Activated T-cell treated with anti-CD3 and anti-CD28 coated beads for 24 hours (primary cell): ENCODE results near the gene KCTD13.
"Not testable (repeated sequence)": the region's sequence is repeated elsewhere in the genome, so short reads cannot be mapped to it uniquely, and the experiment has no call there.

ENCODE experiments used
- DNase-seq: peaks from one replicate; pipeline ENCODE4 v3.0.0-alpha.2; 2020; ENCODE audit warnings: low read depth

The KCTD13 gene

DNA sequence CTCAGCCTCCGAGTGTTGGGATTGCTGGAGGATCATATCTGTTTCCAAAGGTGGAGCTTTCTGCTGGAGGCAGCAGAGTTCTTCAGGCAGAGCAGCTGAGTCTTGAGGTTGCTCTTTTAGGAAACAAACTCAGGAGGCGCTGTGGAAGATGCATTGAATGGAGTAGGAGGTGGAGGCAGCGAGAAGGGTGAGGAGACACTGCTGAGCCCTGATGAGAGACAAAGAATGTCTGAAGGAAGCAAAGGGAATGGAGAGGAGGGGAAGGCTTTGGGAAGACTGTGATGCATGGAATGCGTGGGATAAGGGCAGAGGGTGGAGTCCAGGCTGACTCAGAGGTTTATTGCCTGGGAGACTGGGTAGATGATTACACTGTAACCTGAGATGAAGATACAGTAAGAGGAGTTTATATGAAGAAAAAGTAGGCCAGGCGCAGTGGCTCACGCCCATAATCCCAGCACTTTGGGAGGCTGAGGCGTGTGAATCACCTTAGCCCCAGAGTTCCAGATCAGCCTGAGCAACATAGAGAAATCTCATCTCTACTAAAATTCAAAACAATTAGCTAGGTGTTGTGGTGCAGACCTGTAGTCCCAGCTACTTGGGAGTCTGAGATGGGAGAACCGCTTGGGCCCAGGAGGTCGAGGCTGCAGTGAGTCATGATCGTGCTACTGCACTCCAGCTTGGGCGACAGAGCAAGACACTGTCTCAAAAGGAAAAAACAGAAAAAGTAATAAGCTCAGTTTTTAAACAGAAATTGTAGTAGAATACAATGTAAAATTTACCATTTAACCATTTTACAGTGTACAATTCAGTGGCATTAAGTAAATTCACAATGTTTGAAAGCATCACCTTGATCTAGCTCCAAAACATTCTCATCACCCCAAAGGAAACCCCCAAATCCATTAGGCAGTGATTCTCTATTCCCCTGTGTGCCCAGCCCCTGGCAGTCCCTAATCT lies 18.1 kb upstream of the KCTD13 start:
- no peak for DNase-seq

DNA sequence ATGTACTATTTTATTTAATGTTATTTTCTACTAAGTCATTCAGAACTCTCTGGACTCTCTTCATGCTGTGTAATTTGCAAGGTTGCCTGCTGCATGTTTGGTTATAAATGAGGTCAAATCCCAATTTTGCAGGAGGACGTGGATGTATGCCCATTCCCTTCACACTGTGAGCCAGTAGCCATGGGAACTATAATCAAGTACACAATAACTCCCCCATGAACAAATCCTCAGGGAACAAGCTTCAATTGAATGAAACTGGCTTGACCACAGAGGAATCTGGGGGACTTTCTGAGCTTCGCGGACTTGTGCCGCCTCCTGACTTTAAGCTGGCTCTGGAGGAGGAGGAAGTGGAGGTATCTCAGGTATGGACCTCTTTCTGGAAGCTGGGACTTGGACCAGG lies 14.6 kb upstream of the KCTD13 start:
- no peak for DNase-seq

DNA sequence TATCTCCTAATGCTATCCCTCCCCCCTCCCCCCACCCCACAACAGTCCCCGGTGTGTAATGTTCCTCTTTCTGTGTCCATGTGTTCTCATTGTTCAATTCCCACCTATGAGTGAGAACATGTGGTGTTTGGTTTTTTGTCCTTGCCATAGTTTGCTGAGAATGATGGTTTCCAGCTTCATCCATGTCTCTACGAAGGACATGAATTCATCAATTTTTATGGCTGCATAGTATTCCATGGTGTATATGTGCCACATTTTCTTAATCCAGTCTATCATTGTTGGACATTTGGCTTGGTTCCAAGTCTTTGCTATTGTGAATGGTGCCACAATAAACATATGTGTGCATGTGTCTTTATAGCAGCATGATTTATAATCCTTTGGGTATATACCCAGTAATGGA lies 5.7 kb upstream of the KCTD13 start:
- DNase-seq, result not testable (repeated sequence)

DNA sequence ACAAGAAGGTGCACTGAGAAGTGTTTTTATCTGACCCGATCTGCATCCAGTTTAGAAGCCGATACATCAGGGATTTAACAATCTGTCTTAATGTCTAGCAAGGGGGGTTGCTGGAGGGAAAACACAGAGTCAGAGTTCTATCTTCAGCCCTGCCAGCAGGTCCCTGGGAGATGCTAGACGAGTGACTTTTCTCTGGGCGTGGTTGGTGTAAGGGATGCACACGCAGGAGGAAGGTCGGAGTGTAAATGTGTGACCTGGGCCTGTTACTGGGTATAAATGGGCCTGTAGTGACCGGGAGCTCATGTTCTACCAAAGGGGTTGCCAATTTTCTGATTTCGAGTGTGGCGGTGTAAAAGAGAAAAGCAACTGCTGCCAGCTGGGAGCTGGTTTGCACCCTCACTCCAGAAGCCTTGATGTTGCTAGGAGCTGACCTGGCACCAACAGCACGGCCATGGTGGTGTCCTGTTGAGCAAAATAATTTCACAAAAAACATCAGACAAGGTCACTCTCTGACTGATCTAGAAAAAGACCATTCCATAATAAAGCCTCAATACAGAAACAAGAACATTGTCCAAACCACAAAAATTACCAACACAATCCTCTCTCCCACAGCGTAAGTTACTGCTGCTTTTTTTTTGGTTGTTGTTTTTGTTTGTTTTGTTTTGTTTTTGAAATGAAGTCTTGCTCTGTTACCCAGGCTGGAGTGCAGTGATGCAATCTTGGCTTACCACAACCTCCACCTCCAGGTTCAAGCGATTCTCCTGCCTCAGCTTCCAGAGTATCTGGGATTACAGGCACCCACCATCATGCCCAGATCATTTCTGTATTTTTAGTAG lies 1.3 kb upstream of the KCTD13 start:
- DNase-seq, result no peak

DNA sequence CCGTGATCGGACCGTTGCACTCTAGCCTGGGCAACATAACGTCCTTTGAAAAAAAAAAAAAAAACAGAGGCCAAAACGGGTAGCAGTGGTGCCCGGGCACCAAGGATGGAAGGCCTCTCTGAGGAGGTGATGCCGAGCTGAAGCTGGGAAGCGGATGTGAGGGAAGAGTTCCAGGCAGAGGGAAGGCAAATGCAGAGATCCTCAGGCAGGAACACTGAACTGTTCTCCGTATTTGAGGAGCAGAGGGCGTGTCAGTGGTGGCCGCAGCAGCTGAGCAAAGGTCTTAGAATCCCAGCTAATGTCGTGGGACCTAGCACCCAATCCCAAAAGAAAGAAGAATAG lies 656 bp upstream of the KCTD13 start:
- DNase-seq, result no peak

DNA sequence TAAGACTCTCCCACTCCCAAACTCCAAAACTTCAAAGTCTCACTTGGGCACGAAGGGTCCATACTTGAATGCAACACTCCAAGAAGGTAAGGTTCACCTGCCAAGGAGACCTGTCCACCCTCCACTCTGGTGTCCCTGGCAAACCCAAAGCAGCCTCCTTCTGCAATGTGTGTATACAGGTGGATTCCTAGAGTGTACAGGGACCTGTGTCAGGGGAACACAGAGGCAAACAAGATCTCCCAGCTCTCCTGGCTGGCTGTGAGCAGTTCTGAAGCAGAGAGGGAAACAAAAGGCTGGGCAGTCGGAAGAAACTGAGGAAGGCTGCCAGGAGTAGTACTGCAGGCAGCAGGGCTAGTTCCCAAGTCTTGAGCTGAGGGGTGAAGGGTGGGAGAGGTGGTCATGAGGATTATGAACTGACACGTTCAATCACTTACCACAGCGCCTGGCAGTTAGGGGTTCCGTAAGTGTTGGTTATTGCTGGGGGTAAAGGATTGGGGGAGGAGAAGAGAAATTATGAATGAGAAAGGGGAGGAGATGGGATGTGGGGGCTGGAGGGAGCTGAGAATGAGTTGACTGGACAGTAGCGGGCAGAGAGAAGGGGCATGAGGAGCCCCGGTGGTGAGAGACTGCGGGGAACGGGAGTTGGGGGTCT lies 795 bp downstream of the KCTD13 start:
- DNase-seq, result no peak

DNA sequence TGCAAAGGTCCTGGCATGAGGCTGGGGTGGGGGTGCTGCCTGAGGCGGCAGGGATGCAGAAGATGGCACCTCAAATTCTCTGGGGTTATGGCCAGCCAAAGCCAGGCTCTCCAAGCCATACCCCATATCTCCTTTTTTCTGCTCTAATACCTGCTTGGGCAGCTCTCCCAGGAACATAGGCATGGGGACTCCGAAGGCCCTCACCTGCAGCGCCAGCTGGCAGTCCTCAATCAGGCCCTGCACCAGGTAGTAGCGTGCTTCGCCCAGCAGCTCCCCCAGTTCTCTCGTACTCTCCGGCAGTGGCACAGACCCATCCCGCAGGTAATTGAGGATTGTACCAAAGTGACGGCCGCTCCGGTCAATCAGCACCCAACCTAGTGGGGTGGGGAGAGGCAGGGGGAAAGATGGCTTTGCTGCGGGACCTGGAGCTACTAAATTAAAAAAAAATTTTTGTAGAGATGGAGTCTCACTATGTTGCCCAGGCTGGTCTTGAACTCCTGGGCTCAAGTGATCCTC lies 3.0 kb downstream of the KCTD13 start:
- no peak for DNase-seq

DNA sequence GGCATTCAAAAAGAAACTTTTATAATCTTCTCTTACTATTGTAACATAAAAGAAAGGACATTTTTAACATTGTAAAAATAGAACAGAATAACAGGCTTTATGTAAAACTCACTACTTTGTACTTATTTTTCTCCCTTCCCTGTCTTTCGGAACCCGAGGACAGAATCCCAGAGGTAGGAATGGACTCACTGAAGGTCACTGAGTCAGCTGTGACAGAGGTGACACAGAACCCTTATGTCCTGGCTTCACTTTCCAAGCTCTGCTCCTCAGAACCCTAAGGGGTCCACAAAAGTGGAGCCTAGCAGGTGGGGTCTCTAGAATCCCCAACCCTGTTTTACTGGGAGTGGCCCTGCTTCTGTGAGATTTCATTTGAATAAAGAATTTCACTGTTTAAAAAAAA lies 3.7 kb downstream of the KCTD13 start:
- DNase-seq, result no peak

DNA sequence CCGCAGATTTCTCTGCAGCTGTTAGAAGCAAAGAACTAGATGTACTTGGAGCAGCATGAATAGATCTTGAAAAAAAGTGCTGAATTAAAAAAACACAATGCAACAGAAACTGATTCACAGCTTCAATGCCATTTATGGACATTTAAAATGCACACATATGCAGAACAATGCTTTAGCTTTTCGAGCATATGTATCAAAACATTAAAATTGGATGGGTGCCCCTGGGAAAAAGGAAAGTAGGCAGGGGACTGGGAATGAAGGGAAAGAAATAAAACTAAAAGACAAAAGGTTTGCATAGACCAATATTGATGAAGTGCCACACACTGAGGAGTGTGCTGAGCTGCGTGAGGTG lies 5.0 kb downstream of the KCTD13 start:
- DNase-seq, result no peak

DNA sequence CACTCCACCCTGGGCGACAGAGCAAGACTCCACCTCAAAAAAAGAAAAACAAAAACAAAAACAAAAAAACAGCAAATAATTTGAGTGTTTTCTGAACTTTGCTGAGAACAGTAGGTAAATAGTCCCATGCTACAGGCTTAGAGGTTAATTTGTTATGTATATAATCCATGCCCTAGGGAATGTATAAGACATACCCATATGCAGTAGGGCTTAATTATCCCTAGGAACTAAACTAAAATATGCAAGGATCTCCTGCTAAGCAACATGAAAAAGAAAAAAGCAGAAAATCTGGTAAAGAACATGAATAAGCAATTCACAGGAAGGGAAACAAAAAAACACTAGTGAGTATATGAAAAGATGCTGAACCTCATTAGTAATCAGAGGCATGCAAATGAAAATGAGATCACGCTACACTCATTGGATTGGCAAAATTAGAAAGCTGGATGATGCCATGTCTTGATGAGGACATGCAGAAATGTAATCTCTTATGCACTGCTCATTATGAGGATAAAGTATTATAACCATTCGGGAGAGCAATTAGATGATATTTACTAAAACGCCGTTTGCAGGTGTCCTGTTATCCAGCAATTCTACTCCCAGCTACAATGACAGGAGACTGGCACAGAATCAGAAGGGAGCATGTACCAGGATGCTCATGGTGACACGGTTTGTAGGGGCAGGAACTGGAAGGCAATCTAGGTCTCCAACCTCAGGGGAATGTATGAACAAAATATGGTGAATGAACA lies 5.6 kb downstream of the KCTD13 start:
- DNase-seq, result no peak

DNA sequence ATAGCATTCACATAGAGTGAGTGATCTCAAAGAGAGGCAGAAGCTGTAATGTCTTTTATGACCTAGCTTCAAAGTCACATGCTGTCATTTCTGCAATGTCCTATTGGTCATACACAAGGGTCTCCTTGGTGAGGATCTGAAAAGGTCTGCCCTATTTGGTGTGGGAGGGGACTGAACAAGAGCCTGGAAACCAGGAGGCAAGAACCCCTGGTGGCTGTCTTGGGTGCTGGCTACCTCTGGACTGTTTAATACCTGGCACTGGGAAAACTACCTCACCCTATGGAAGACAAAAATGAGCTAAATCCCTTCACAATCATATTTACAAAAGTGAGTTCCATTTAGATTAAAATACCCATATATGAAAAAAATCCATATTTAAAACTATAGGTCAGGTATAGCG lies 9.0 kb downstream of the KCTD13 start:
- no peak for DNase-seq

DNA sequence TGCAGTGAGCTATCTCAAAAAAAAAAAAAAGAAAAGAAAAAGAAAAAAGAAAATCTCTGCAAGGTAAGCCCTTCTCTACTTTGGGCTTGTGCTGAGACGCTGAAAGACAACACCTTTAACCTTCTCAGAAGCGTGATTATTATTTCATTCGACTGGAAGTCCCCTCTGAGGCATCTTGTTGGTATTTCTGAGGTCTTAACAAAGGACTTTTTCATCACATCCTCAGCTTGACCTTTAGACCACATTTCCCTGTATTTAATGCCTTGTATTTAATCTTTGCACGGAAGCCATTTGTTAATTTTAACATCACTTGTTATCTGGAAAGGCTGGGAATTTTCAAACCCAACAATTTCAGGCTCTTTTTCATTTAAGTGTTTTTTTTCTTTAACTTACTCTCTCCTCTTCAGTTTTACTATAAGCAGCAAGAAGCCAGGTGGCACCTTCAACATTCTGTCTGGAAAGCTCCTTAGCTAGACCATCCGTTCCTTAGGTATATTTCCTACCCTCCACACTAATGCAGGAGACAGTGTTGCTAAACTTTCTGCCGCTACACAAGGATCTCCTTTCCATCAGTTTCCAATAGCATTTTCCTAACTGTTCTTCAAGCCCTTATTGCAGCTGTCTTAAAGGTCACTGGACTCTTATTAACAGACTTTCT lies 10.3 kb downstream of the KCTD13 start:
- no peak for DNase-seq

DNA sequence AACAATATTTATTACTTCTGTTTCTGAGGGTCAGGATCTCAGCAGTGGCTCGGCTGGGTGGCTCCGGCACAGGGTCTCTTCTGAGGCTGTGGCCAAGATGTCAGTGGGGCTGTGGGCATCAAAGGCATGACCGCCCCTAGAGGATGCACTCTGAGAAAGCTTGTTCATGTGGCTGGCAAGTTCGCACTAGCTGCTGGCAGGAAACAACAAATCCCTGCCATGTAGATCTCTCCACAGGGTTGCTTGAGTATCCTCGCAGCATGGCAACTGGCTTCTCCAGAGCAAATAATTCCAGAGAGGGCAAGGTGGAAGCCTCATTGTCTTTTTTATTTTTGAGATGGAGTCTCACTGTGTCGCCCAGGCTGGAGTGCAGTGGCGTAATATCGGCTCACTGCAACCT lies 12.5 kb downstream of the KCTD13 start:
- no peak for DNase-seq

DNA sequence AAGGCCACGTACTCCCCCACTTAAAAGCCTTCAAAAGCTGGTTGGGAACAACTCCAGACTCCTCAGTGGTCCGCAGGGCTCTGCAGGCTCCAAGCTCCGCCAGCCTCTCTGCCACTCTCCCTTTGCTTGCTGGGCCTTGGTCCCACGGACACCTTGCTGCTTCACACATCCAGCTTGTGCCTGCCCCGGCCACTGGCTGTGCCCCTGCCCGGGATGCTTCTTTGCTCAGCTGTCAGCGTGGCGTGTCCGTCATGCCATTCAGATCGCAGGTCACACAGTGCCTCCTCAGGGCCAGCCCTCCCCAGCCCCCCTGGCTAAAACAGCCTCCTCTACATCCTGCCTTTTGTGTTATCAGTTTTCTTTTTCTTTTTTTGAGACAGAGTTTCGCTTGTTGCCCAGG lies 13.9 kb downstream of the KCTD13 start:
- no peak for DNase-seq

DNA sequence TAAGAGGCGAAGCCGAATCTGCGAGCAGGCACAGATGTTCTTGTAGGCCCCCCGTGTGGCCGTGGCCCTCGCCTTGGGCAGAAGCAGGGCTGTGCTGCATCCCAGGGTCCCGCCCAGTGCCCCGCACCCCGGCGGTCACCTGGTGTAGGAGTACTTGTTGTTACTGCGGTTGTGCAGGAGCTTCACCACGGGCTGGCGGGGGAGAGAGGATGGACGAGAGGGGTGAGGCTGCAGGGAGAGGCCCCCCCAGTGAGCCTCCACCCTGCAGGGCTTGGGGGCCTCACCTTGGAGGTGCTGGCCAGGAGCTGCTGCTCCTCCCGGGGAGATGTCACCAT lies 14.4 kb downstream of the KCTD13 start:
- DNase-seq, result no peak

DNA sequence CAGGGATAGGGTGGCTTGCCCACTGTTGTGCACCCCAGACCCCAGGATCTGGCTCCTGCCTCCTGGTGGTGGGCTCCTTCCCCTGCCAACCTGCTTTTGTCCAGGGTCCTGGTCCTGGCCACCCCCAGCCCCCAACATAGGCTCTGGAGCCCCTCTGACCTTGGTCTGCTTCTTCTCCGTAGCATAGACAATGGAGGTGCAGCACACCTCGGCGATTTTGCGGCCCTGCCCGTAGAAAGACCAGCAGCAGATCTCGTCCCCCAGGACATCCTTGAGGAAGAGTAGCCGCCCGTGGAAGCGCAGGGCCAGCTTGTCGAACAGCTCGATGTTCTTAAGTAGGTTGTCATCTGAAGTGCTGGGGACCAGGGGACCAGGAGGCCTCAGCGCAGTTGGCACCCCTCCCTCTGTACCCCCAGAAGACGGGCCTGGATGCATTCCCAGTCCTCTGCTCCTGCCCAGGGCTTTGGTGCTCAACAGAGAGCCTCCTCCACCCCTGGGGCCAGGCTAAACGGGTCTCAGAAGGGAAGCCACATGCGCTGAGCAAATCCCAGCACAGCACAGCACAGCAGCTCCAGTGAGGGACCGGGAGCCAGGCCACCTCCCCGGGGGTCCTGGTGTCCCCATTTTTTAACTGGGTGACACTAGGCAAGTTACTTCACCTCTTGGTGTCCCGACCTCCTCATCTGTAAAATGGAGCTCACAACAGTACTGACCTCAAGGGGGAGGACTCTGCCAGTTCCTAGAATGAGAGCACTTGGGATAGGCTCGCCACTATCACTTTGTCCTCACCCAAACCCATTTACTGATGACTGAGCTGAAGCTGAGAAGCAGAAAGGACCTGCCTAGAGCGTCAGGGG lies 15.0 kb downstream of the KCTD13 start:
- no peak for DNase-seq

DNA sequence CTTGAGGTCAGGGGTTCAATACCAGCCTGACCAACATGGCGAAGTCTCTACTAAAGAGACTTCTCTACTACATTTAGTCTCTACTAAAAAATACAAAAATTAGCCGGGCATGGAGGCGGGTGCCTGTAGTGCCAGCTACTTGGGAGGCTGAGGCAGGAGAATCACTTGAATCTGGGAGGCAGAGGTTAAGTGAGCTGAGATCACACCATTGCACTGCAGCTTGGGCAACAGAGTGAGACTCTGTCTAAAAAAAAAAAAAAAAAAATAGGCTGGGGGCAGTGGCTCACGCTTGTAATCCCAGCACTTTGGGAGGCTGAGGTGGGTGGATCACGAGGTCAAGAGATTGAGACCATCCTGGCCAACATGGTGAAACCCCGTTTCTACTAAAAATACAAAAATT lies 16.2 kb downstream of the KCTD13 start:
- not testable (repeated sequence) for DNase-seq

DNA sequence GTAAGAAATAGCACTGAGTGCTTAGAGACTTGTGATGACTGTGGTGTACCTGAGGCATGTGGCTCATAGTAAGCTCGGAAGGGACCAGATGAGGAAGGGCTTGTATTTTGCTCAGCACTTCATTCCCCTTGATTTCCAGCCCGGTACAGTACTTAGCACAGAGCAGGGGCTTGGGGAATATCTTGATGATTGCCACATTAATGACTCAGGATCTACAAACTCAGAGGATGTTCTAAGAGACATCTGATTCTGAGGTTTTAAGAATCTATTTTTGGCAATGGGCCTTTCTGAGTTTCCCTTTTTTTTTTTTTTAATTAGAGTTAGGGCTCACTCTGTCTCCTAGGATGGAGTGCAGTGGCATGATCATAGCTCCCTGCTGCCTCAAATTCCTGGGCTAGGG lies 16.6 kb downstream of the KCTD13 start:
- DNase-seq, result no peak

DNA sequence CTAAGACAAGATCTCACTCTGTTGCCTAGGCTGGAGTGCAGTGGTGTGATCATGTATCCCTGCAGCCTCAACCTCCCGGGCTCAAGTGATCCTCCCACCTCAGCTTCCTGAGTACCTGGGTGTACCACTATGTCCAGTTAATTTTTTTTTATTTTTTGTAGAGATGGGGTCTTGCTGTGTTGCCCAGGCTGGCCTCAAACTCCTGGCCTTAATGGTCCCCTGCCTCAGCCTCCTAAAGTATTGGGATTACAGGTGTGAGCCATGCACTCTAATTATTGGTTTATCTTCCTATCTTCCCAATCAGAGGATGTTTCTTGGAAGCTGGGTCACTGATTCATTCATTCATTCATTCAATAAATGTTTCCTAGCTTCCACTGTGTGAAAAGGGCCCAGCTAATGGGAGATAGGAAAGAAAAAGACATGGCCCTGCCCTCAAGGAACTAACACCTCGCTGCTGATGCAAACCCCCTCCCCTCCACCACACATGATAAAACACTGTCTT lies 17.3 kb downstream of the KCTD13 start:
- no peak for DNase-seq

DNA sequence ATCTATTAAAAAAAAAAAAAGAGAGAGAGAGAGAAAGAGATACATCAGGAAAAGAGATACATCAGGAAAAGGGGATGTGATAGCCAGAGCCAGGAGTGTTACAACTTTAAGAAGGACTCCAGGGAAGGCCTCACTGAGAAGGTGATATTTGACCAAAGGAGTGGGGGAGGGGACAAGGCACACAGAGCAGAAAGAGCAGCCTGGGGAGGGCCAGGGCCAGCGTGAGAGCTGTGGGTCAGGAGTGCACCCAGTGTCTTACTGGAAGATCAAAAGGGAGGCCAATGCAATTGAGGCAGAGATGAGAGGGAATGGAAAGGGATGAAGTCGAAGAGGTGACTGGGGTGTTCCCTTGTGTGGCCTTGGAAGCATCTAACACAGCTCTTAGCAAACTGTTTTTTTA lies 18.1 kb downstream of the KCTD13 start:
- no peak for DNase-seq
